Thyroid gland (tissue), 4 donors: ENCODE measurements around the gene KCNH1.

Experiments
- POLR2A ChIP-seq, 2 donors: fragments of 450-650 bp; IDR thresholded peaks; one replicate each; pipeline ENCODE4 v1.6.1; 2017; ENCODE audit warnings: antibody characterized with exemption in 2 of 2, mild to moderate bottlenecking in 2 of 2, moderate library complexity in 1 of 2
- TF ChIP-seq, protein P1 (sequence below), 6 experiments: fragments of 200-600 bp in 3 of 6; fragments of 450-650 bp in 3 of 6; sonication (generic) in 3 of 6; IDR thresholded peaks; one replicate each; pipeline ENCODE4 v1.5.1; 2016 to 2019; ENCODE audit warnings: antibody characterized with exemption in 6 of 6, mild to moderate bottlenecking in 2 of 6, inconsistent platforms in 1 of 6, moderate library complexity in 1 of 6

DNA sequence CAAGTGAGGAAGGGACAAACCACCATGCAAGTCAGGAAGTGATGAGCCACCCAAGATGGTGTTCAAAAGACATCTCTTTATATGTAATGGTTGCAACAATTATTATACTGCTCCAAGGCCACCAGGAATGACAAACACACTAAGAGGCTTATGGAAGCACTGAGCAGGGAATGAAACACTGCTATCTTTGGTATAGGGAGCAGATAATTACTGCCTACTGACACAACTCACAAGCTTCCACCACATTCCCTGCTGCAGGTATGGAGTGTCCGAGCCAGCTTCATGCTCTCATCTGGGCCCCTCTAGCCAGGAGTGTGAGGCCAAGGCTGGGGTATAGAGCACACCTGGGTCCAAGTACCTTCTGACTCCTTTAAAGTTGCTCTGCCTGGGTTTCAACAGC is 433.9 kb downstream of the KCNH1 start:
- TF ChIP-seq, protein P1, sequence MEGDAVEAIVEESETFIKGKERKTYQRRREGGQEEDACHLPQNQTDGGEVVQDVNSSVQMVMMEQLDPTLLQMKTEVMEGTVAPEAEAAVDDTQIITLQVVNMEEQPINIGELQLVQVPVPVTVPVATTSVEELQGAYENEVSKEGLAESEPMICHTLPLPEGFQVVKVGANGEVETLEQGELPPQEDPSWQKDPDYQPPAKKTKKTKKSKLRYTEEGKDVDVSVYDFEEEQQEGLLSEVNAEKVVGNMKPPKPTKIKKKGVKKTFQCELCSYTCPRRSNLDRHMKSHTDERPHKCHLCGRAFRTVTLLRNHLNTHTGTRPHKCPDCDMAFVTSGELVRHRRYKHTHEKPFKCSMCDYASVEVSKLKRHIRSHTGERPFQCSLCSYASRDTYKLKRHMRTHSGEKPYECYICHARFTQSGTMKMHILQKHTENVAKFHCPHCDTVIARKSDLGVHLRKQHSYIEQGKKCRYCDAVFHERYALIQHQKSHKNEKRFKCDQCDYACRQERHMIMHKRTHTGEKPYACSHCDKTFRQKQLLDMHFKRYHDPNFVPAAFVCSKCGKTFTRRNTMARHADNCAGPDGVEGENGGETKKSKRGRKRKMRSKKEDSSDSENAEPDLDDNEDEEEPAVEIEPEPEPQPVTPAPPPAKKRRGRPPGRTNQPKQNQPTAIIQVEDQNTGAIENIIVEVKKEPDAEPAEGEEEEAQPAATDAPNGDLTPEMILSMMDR (IDR thresholded peaks at IDR 0.05): no peak
- TF ChIP-seq POLR2A (IDR thresholded peaks at IDR 0.05): no peak
